Measurements from ENCODE around the gene ATP6V1B1. TPM values are rescaled to one million over a fixed set of nuclear protein-coding genes. Genes with fewer than 3 reads are reported as not detected.

The ATP6V1B1 gene
- polyA plus RNA-seq, 1 donor (not counting 4 experiments of a cell fraction or from before 2014, with no cell fraction given), result not detected

DNA sequence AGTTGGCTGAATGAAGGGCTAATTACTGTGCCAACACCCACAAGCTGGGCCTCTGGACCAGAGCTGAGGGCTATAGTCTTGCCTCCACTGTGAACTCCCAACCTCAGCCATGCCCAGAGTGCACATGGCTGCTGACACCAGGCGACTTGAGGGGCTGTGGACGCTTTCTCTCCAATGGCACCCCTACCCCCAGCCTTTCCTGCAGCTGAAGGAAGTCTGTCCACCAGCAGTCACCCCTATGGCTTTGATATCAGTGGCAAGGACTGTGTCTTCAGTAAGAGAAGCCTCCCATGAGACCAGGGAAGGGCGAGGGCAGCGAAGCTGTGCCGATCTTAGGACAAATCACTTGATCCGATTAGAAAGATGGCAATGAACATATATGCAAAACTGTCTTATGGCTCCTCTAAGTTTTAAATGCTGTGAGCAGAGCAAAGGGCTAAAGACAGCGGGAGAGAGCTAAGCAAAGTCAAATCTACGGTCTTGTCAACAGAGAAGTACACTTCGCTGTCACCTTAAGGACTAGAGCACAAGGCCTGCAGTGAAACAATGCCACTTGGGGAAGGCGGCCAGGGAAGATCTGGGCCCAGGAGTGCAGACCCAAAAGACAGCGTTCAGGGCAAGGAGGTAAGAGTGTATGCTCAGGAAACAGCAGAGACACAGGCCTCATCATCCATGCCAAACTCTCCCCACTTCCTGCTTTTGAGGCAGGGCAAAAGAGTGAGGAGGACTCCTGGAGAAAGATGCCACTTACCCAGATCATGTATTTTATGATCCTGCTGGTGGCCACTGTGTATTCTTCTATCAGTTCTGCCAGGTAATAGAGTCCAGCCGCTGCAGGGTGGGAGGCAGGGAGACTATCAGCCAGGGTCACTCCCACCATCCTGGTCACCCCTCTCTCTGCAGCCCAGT, 57.5 kb downstream of the ATP6V1B1 start:
- no peaks in the 10 kb centered on the region for H3K9me1 ChIP-seq (ENCODE audit: control insufficient read depth, extremely low read depth, insufficient read depth, low read length)
- peak overlapping the region; percentile 81 for H3K9ac ChIP-seq (ENCODE audit: control insufficient read depth, extremely low read depth, insufficient read depth, low read length)
- no peak for DNase-seq (ENCODE audit: low read depth, low spot score)
- H3K79me2 ChIP-seq (ENCODE audit: control insufficient read depth, insufficient read depth, low read length), result peaks cover 20% of the 10 kb centered on the region
- no peak overlapping the region for H2AFZ ChIP-seq (ENCODE audit: control insufficient read depth, low read length)
- H3K4me1 ChIP-seq (ENCODE audit: control insufficient read depth, extremely low read depth, insufficient read depth, low read length), result peaks cover 15% of the 10 kb centered on the region
- H3K9me3 ChIP-seq (ENCODE audit: control insufficient read depth, low read depth, low read length), result no peaks in the 10 kb centered on the region
- no peak overlapping the region for H3K27ac ChIP-seq (ENCODE audit: control insufficient read depth, insufficient read depth, low read length)
- H3K36me3 ChIP-seq (ENCODE audit: control insufficient read depth in 2 of 2, extremely low read depth in 1 of 2, insufficient read depth in 2 of 2, low read length in 2 of 2), result peaks cover 17 to 23% of the 10 kb centered on the region in 2 experiments
- peak overlapping the region; percentile 76 to 98 (median 96) for H3K4me3 ChIP-seq (ENCODE audit: control insufficient read depth in 2 of 3, extremely low read depth in 1 of 3, insufficient read depth in 2 of 3, low read depth in 1 of 3, low read length in 3 of 3)
- dilution Hi-C loops (cut with MboI; ENCODE audit: extremely low pct_ligation_motif_present, low sequenced_read_pairs), result no loop called here
- H4K20me1 ChIP-seq (ENCODE audit: control insufficient read depth, extremely low read depth, insufficient read depth, low read length), result peaks cover 5% of the 10 kb centered on the region
- no peak for TF ChIP-seq EZH2 (IDR thresholded peaks at IDR 0.05; ENCODE audit: low read length)
- TF ChIP-seq, protein P1, sequence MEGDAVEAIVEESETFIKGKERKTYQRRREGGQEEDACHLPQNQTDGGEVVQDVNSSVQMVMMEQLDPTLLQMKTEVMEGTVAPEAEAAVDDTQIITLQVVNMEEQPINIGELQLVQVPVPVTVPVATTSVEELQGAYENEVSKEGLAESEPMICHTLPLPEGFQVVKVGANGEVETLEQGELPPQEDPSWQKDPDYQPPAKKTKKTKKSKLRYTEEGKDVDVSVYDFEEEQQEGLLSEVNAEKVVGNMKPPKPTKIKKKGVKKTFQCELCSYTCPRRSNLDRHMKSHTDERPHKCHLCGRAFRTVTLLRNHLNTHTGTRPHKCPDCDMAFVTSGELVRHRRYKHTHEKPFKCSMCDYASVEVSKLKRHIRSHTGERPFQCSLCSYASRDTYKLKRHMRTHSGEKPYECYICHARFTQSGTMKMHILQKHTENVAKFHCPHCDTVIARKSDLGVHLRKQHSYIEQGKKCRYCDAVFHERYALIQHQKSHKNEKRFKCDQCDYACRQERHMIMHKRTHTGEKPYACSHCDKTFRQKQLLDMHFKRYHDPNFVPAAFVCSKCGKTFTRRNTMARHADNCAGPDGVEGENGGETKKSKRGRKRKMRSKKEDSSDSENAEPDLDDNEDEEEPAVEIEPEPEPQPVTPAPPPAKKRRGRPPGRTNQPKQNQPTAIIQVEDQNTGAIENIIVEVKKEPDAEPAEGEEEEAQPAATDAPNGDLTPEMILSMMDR (optimal IDR thresholded peaks at IDR 0.05 in 1 of 3, IDR thresholded peaks at IDR 0.05 in 1 of 3, conservative IDR thresholded peaks at IDR 0.05 in 1 of 3; ENCODE audit: extremely low read depth in 1 of 3, insufficient read depth in 2 of 3, low read length in 3 of 3), result no peak
- FAIRE-seq, result no peak
- H3K27me3 ChIP-seq (ENCODE audit: control insufficient read depth, extremely low read depth, insufficient read depth, low read length), result no peaks in the 10 kb centered on the region
- peak overlapping the region; percentile 92 for H3K4me2 ChIP-seq (ENCODE audit: control insufficient read depth, extremely low read depth, insufficient read depth, low read depth, low read length)

DNA sequence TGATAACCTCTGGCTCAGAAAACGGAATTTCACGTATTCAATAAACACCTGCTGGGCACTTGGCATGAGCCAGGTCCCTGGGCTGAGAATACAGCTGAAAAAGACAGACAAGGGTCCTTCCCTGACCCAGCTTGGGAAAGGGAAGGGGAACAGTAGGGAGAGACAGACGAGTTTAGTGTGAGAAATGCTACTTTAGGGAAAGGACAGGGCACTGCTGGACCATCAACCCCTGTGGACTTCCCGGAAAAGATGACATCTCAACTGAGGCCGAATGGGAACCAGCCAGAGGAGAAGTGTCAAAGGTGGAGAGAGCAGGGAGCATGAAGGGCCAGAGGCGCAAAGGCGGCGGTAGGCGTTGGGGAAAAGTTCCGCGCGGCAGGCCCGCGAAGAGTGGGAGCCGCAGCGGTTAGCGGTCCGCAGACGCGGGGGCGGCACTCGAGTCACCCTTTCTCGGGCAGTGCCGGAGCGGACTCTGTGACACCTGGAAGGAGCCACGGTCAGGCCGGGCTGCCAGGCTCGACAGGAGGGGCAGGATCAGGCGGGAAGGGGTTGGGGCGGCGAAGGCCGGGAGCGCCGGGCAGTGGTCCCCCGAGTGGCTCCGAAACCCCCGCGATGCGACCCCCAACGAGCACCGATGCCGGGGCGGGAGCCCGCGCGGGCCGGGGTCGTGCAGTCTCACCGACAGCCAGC, 58.5 kb downstream of the ATP6V1B1 start:
- Histone ChIP-seq H4K20me1 (ENCODE audit: control insufficient read depth, extremely low read depth, insufficient read depth, low read length) (peaks cover 5% of the 10 kb centered on the region), H3K9me1 (ENCODE audit: control insufficient read depth, extremely low read depth, insufficient read depth, low read length) (no peaks in the 10 kb centered on the region), H3K4me1 (ENCODE audit: control insufficient read depth, extremely low read depth, insufficient read depth, low read length) (peaks cover 15% of the 10 kb centered on the region), H3K4me2 (ENCODE audit: control insufficient read depth, extremely low read depth, insufficient read depth, low read depth, low read length) (peak overlapping the region; percentile 92), H3K79me2 (ENCODE audit: control insufficient read depth, insufficient read depth, low read length) (peaks cover 20% of the 10 kb centered on the region), H2AFZ (ENCODE audit: control insufficient read depth, low read length) (peak overlapping the region; percentile 64), H3K9ac (ENCODE audit: control insufficient read depth, extremely low read depth, insufficient read depth, low read length) (peak overlapping the region; percentile 81), H3K9me3 (ENCODE audit: control insufficient read depth, low read depth, low read length) (no peaks in the 10 kb centered on the region), H3K4me3 (ENCODE audit: control insufficient read depth in 2 of 3, extremely low read depth in 1 of 3, insufficient read depth in 2 of 3, low read depth in 1 of 3, low read length in 3 of 3) (peak overlapping the region; percentile 76 to 98 (median 96)), H3K36me3 (ENCODE audit: control insufficient read depth in 2 of 2, extremely low read depth in 1 of 2, insufficient read depth in 2 of 2, low read length in 2 of 2) (peaks cover 7 to 15% of the 10 kb centered on the region in 2 experiments), H3K27me3 (ENCODE audit: control insufficient read depth, extremely low read depth, insufficient read depth, low read length) (no peaks in the 10 kb centered on the region), H3K27ac (ENCODE audit: control insufficient read depth, insufficient read depth, low read length) (peak overlapping the region; percentile 56)
- DNase-seq (ENCODE audit: low read depth, low spot score) (no peak), FAIRE-seq (no peak)
- TF ChIP-seq, protein P1 (optimal IDR thresholded peaks at IDR 0.05 in 1 of 3, IDR thresholded peaks at IDR 0.05 in 1 of 3, conservative IDR thresholded peaks at IDR 0.05 in 1 of 3; ENCODE audit: extremely low read depth in 1 of 3, insufficient read depth in 2 of 3, low read length in 3 of 3), result no peak
- no peak for TF ChIP-seq EZH2 (IDR thresholded peaks at IDR 0.05; ENCODE audit: low read length)
- dilution Hi-C loops (cut with MboI; ENCODE audit: extremely low pct_ligation_motif_present, low sequenced_read_pairs), result no loop called here

All from keratinocyte (primary cell).